Neutrophil (primary cell): ENCODE data around the gene KCNJ16.
A peak's percentile ranks its signal among the peaks of the same experiment; 100 is the strongest.

Source experiments
- H3K27ac ChIP-seq: fragments of 200-600 bp; sonication (generic); 2 replicates; pipeline ENCODE4 v1.5.1; 2016; ENCODE audit warnings: mild to moderate bottlenecking, moderate library complexity
- H3K27me3 ChIP-seq: fragments of 200-600 bp; sonication (generic); 2 replicates; pipeline ENCODE4 v1.6.0; 2016; ENCODE audit warnings: mild to moderate bottlenecking
- H3K36me3 ChIP-seq: fragments of 200-600 bp; sonication (generic); 2 replicates; pipeline ENCODE4 v1.5.1; 2017
- H3K4me1 ChIP-seq, 2 experiments: fragments of 200-600 bp in 1 of 2; sonication (generic) in 1 of 2; 1 replicate in 1 of 2; 2 replicates in 1 of 2; pipeline versions ENCODE4 v1.5.1 to v1.6.1; 2013 to 2016; ENCODE audit warnings: low read depth in 1 of 2, low read length in 1 of 2, mild to moderate bottlenecking in 1 of 2, moderate library complexity in 1 of 2; ENCODE audit not compliant: control insufficient read depth in 1 of 2, insufficient read depth in 1 of 2
- H3K4me3 ChIP-seq, 2 experiments: fragments of 200-600 bp in 1 of 2; sonication (generic) in 1 of 2; 1 replicate in 1 of 2; 2 replicates in 1 of 2; pipeline ENCODE4 v1.5.1; 2013 to 2016; ENCODE audit warnings: low read depth in 1 of 2, low read length in 1 of 2, mild to moderate bottlenecking in 1 of 2, moderate library complexity in 1 of 2
- H3K9me3 ChIP-seq: fragments of 200-600 bp; sonication (generic); 2 replicates; pipeline ENCODE4 v1.5.1; 2016
- TF ChIP-seq, protein P1 (sequence below): fragments of 200-600 bp; sonication (generic); IDR thresholded peaks from 2 replicates; pipeline ENCODE4 v1.5.1; 2016; ENCODE audit warnings: antibody characterized with exemption

KCNJ16 gene

DNA sequence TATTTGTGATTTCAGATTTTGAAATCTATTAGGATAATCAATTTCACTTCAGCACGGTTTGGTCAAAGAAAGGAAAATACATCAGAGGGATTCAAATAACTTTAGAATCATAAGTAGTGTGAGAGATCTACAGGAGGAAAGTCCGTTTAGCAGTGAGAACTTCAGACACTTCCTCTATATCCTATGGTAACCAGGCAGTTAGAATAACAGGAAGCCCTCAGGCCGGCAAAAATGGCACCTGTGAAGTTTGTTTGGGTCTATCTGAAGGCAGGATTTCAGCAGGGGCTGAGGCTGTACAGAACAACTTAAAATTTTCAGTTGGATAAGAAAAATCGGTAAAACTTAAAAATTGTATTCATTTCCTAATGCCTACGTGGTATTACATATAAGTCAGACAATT, 24.9 kb downstream of the KCNJ16 start:
- H3K4me3 ChIP-seq, result no peak overlapping the region
- peak overlapping the region; percentile 48 for H3K27ac ChIP-seq
- TF ChIP-seq, protein P1, sequence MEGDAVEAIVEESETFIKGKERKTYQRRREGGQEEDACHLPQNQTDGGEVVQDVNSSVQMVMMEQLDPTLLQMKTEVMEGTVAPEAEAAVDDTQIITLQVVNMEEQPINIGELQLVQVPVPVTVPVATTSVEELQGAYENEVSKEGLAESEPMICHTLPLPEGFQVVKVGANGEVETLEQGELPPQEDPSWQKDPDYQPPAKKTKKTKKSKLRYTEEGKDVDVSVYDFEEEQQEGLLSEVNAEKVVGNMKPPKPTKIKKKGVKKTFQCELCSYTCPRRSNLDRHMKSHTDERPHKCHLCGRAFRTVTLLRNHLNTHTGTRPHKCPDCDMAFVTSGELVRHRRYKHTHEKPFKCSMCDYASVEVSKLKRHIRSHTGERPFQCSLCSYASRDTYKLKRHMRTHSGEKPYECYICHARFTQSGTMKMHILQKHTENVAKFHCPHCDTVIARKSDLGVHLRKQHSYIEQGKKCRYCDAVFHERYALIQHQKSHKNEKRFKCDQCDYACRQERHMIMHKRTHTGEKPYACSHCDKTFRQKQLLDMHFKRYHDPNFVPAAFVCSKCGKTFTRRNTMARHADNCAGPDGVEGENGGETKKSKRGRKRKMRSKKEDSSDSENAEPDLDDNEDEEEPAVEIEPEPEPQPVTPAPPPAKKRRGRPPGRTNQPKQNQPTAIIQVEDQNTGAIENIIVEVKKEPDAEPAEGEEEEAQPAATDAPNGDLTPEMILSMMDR, result no peak
- H3K4me1 ChIP-seq, result peaks cover 0 to 9% of the 10 kb centered on the region in 2 experiments
- no peaks in the 10 kb centered on the region for H3K9me3 ChIP-seq
- no peaks in the 10 kb centered on the region for H3K27me3 ChIP-seq
- no peaks in the 10 kb centered on the region for H3K36me3 ChIP-seq

DNA sequence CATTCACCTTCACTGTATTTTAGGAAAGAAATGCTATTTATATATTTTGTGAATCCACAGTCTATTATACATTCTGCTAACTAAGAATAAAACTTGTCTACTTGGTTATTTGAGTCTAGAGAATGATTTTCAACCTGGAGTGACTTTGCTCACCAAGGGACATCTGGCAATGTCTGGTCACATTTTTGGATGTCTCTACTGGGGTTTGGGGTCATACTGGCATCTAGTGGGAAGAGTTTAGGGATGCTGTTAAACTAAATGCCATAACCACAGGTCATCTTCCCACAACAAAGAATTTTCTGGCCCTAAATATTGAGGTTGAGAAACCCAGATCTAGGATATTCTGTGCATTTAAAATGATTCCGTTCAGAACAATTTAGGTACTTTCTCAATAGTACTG, 26.0 kb downstream of the KCNJ16 start:
- Histone ChIP-seq H3K27me3 (no peaks in the 10 kb centered on the region), H3K27ac (no peak overlapping the region), H3K4me3 (no peak overlapping the region), H3K36me3 (no peaks in the 10 kb centered on the region), H3K9me3 (no peaks in the 10 kb centered on the region), H3K4me1 (peaks cover 0 to 9% of the 10 kb centered on the region in 2 experiments)
- TF ChIP-seq, protein P1, result no peak

DNA sequence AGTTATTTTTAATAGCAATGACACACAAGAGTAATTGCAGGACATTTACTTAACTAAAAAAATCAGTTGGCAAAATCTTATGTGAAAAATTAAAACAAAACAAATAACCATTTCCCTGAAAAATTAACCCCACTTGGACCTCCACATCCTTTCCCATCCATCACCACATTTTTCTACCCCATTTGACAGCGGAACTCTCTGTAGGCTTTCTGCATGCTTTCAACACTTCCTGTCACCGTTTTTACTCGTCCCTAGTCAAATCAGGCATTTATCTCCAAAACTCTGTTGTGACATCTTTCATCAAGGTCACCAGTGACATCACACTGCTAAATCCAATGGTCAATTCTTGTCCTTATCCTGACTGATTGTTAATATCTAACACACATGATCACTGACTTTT, 27.5 kb downstream of the KCNJ16 start:
- peaks cover 0 to 9% of the 10 kb centered on the region in 2 experiments for H3K4me1 ChIP-seq
- no peak overlapping the region for H3K27ac ChIP-seq

DNA sequence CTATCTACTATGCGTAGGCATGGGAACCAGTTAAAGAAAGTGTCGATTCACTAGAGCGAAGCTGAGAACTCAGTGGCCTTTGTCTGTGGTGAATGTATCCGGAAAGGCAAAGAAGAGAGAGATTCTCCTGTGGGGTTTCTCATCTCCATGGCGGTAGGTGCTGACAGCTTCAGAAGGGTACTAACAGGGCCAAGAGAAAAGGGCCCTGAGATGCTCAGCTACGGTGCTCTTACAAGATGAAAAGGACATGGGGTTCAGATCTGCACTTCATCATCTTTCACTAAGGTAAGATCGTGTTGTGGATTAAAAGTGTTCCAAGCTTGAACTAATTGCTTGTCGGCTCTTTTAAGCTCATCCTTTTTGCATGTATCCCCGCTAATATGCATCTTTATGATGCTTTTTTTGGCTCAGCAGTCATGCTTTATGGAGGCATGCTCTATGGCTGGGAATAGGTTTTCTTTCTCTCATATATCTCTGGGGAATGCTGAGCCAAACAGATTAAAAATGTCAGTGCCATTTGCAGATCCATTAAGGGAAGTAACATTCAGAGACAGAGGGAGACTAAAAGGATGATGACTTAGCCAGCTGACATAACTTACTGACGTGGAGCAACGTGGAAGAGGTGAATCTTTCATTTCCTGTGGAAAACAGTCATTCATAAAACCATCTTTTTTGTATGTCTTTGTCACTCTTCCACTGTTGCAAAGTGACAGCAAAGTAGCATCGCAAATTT, 29.9 kb downstream of the KCNJ16 start:
- TF ChIP-seq, protein P1, result no peak
- no peaks in the 10 kb centered on the region for H3K4me1 ChIP-seq
- no peaks in the 10 kb centered on the region for H3K9me3 ChIP-seq
- no peak overlapping the region for H3K27ac ChIP-seq
- H3K36me3 ChIP-seq, result no peaks in the 10 kb centered on the region
- H3K27me3 ChIP-seq, result no peaks in the 10 kb centered on the region
- no peak overlapping the region for H3K4me3 ChIP-seq

More for the DNA sequence above, 27.5 kb downstream of the KCNJ16 start:
- H3K27me3 ChIP-seq, result no peaks in the 10 kb centered on the region
- no peak overlapping the region for H3K4me3 ChIP-seq
- H3K9me3 ChIP-seq, result no peaks in the 10 kb centered on the region
- no peaks in the 10 kb centered on the region for H3K36me3 ChIP-seq
- TF ChIP-seq, protein P1, result no peak

DNA sequence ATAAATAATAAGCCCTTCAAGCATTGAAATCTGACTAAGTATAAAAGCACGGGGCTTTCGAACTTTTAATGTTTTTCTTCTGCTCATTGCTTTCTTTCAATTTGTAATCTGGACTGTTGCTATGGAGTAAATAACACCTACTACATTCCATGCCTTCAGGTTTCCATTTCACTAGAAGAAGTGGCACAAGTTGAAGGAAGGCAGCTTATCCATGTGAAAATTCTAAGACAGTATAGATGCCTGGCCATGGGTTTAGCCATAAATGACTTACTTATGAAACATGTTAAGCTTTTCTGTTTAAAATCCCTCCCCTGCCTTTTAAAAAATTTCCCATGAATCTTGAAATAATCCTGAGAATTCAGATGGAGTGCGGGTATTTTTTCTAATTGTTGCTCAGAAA, 30.6 kb downstream of the KCNJ16 start:
- Histone ChIP-seq H3K4me3 (no peak overlapping the region), H3K9me3 (no peaks in the 10 kb centered on the region), H3K36me3 (no peaks in the 10 kb centered on the region), H3K27ac (no peak overlapping the region), H3K27me3 (no peaks in the 10 kb centered on the region), H3K4me1 (no peaks in the 10 kb centered on the region)
- TF ChIP-seq, protein P1, result no peak
